ENCODE results near the gene NTRK1.
"Not testable (repeated sequence)": the region's sequence is repeated elsewhere in the genome, so short reads cannot be mapped to it uniquely, and the experiment has no call there.

NTRK1 gene

DNA sequence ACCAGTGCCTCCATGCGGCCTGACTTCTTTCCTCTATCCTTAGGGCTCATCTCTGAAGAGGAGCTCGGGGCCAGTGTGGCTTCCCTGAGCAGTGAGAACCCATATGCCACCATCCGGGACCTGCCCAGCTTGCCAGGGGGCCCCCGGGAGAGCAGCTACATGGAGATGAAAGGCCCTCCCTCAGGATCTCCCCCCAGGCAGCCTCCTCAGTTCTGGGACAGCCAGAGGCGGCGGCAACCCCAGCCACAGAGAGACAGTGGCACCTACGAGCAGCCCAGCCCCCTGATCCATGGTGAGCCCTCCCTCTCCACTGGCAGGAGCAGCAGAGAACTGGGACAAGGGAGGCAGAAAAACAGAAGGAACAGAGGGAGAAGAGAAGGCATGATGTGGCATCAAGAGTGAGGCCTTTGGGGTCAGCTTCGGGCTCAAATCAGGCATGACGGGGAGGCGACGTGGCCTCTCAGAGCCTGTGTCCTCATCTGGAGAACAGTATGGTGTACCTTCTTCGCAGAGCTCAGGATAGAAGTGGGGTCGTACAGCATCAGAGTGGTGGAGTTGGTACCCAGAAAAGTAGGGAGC, 53.2 kb downstream of the NTRK1 start:
- DNase-seq (ENCODE audit: low spot score): no peak

DNA sequence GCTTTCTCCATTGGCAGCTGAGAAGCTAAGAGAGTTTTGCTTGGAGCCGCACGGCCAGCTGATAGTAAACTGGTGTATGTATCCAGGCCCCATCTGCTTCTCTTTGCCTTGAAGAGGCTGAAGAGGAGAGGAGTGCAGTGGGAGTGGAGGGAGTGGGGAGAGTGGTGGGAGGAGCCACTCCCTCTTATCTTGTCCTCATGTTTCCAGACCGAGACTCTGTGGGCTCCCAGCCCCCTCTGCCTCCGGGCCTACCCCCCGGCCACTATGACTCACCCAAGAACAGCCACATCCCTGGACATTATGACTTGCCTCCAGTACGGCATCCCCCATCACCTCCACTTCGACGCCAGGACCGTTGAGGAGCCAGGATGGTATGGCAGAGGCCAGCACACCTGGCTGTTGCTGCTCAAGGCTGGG, 53.8 kb downstream of the NTRK1 start:
- no peak for DNase-seq (ENCODE audit: low spot score)

DNA sequence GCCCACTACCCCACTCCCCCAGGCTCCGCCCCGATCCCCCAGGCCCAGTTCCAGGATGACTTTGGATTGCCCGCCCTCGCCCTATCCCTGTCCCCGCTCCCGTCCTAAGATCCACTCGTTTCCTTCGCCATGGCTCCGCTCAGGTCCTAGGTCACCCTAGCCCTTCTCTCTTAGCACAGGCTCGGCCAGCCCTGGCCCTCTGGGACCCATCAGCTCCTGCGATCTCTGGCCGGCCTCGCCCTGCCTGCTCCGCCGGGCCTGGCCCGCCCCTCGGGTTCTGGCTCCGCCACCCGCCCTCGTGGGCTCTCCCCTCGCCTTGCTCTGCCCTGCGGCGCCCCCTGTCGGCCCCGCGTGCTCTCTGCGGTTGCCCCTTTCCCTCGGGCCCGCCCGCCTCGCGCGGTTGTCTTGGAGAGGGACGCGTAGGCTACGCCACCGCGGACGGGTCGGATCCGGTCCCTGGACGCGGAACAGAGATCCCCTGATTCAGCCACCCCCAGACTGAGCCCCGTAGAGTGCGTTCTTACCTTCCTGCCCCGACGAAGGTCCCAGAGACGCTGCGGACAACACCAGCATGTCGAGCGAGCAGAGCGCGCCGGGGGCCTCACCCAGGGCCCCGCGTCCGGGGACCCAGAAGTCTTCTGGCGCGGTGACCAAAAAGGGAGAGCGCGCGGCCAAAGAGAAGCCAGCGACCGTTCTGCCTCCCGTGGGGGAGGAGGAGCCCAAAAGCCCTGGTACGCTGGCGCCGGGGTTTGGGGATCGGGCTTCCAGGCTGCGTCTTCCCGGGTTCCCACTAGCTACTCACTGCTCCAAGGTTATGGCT, 59.8 kb downstream of the NTRK1 start, which contains the start of gene LRRC71:
TSS of gene LRRC71 (plus strand) at position 400 of the 820 bp plus-strand sequence. CDS start at position 572, 172 bp downstream.
- peak; percentile 98 for DNase-seq (ENCODE audit: low spot score)

DNA sequence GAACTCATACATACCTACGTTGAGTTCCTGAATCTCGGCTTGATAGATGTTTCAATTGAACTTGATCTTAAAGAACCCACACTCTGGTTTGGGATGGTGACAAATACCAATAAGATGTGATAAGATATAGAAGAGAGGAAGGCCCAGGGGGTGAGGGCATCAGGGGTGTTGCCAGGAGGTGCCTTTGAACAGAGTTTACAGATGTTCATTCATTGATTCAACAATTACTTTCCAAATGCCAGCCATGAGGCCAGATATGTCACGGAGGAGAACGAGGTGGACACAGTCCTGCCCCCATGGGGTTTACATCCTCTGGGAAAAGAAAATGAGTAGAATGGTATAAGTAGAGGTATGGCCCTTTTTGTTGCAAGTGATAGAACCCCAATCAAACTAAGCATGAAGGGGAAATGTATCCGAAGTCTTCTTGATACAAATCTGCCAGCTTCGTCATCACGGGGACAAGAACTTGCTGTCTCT, 60.4 kb downstream of the NTRK1 start:
- no peak for DNase-seq (ENCODE audit: low spot score)

DNA sequence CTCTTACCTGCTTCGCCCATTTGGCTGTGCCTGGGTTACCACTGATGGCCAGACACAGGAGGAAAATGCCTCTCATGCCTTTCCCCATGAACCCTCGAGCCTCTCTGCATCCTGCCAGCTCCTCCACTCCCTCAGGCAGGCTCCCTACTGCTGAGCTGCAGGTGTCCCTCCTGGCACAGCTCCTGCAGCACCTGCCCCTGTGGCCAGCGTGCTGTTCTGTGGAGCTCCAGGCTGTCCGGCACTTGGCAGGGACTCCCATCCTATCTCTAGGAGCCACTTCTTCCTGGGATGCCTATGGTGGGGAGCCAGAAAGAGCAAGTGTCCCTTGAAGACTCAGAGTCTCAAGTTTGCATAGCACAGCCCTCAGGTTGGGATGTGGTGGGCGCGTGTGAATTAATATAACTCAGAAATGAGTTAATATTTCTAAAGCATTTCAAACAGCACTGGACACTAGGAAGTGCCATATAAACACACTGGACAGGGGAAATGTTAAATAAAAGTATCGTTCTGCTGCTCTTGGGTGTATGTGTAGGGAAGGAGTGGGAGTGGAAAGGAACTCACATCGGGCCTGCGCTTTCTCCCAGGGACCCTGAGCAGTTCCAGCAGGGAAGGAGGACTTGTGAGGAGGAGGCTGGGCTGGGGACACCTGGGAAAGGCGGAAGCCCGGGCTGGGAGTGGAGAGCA, 62.5 kb downstream of the NTRK1 start:
- DNase-seq (ENCODE audit: low spot score): no peak

DNA sequence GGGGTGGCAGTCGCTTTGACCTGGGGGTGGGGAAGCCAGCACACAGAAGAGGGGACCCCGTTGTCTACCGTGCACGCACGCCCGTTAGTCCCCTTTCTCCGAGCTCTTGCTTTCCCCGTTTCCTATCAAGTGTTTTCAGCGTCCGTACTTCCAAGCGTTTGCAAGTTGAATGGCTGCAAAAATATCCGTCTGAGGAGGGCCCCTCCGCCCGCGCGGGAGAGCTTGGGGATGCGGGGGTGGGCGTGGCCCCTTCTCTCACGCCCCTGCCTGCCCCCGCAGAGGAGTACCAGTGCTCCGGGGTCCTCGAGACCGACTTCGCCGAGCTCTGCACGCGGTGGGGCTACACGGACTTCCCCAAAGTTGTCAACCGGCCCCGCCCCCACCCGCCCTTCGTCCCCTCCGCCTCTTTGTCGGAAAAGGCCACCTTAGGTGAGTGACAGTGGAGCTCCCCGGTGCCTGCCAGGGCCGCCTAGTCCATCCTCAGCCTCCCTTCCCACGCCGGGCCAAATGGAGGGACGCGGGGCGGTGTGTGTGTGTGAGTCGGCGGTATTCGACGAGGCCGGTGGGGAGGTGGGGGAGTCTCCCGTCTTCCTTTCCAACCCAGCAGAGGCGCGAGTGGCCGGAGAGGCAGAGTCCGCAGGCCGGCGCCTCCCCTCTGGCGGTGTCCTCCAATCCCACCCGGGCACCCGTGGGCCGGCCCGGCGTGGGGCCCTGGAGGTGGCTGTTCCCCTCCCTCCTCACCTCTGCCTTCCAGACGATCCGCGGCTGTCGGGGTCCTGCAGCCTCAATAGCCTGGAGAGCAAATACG, 63.2 kb downstream of the NTRK1 start:
- DNase-seq (ENCODE audit: low spot score): no peak

DNA sequence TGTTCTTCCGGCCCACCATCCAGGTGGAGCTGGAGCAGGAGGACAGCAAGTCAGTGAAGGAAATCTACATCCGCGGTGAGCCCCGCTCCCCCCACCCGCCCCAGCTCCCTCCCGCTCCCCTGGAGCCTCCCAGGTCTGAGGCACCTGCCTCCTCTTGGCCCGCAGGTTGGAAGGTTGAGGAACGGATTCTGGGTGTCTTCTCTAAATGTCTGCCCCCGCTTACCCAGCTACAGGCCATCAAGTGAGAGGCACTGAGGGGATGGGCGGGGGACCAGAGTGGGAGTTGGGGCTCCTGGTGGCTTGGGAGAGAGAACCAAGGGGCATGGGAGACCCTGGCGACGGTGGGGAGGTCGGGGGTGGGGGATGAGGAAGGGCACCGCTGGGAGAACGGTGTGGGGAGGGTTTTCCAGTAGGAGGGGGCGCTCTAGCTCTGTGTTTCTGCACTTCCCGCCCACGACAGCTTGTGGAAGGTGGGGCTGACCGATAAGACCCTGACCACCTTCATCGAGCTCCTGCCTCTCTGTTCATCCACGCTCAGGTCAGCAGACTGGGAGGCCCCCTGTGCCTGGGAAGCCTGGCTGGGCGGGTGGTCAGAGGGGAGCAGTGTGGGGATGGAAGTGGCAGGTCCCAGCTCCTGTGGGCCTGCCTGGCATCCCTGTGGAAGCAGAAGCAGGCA, 64.0 kb downstream of the NTRK1 start:
- DNase-seq (ENCODE audit: low spot score): no peak

DNA sequence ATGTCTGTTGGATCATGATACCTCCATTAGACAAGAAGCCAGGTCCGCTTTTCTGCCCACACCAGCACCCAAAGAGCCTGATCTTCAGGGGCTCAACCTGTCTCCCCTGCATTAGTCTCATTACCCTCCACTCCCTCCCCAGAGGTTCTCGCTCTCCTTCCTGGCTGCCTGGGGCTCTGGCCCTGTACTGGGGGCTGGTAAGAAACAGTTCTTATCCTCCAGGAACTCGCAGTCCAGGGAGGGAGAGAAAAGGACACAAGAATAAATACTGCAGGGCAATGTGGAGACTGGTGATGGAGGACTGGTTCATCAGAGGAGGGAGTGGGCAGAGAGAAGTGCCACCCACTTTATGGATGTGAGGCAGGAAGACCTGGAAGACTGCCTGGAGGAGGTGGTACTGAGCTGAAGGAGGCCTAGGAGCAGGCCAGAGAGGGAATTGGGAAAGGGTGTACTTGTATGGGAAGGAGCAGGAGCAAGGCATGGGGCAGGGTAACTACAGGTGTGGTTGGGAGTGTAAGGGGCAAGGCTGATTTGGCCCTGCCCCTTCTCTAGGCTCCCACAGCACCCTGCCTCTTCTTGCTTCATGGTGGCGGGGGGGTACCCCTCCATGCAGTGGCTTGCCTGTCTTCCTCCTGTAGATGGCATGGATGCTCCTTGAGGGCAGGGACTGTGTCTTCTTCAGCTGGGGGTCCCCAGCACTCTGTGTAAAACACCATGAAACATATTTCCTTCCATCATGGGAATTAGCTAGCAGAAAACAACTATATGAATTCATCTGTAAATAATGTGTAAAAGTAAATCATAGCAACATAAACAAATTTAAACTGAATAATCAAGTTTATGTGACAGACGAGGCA, 64.7 kb downstream of the NTRK1 start:
- DNase-seq (ENCODE audit: low spot score): no peak

DNA sequence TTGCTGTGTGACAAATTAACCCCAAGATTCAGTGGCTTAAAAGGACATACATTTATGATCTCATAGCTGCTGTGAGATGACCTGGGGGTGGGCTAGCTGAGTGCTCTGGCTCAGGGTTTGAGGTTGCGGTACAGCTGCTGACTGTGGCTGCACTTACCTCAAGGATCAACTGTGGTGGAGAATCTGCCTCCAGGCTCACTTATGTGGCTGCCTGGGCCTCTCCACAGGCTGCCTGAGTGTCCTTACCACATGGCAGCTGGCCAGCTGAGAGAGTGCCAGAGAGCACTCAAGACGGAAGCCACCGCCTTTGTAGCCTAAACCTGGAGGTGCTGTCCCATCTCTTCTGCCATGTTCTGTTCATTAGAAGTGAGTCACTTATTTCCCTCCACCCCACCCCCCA, 65.5 kb downstream of the NTRK1 start:
- DNase-seq (ENCODE audit: low spot score): no peak

DNA sequence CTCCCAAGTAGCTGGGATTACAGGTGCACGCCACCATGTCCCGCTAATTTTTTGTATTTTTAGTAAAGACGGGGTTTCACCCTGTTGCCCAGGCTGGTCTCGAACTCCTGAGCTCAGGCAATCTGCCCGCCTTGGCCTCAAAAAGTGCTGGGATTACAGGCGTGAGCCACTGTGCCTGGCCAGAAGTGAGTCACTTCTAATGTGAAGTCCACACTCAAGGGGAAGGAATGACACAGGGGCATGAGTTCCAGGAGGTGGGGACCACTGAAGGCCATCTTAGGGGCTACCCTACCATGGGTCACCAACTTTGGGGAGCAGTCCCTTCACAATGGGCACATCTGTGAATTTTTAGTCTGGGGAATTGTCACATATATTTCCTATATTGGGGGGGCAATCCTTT, 66.0 kb downstream of the NTRK1 start:
- not testable (repeated sequence) for DNase-seq (ENCODE audit: low spot score)

DNA sequence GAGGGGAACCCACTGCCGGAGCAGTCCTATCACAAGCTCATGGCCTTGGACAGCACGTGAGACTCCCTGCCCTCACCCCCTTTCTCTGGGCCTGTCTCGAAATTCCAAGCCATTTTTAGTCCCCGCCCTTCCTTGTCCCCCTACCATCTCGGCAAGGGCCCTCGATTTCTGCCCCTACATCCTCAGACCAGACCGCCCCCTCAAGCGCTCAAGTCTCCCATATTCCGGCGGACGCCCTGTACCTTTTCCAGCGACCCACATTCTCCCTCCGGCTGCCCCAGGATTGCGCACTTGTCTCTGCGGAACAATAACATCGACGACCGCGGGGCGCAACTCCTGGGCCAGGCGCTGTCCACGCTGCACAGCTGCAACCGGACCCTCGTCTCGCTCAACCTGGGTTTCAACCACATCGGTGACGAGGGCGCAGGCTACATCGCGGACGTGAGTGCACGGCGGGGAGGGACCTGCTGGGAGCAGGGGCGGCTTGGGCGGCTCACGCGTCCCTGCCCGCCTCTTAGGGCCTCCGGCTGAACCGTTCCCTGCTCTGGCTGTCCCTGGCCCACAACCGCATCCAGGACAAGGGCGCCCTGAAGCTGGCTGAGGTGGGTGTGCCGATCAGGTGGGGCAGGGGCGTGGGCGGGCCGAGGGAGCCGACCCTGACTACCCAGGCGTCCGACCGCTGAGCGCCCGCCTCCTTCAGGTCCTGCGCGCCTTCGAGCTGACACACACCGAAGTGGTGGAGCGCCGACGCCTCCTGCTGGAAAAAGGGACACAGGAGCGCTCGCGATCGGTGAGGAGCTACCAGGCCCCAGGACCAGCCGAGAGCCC, 66.8 kb downstream of the NTRK1 start:
- DNase-seq (ENCODE audit: low spot score): peak; percentile 89

DNA sequence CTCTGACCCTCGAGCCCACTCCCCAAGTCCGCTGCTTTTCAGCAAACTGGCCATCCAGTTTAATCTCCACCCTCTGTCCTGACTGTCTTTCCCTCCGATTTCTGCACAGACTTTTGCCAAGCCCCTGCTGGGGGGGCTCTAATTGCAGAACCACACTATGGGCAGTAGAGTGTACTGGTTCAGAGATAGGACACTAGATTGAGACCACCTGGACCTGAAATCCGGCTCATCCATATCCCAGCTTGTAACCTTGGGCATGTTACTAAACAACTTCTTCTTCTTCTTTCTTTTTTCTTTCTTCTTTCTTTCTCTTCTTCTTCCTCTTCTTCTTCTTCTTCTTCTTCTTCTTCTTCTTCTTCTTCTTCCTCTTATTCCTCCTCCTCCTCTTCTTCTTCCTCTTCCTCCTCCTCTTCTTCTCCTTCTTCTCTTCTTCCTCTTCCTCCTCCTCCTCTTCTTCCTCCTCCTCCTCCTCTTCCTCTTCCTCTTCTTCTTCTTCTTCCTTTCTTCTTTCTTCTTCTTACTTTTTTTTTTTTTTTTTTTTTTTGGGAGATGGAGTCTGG, 67.5 kb downstream of the NTRK1 start:
- no peak for DNase-seq (ENCODE audit: low spot score)

DNA sequence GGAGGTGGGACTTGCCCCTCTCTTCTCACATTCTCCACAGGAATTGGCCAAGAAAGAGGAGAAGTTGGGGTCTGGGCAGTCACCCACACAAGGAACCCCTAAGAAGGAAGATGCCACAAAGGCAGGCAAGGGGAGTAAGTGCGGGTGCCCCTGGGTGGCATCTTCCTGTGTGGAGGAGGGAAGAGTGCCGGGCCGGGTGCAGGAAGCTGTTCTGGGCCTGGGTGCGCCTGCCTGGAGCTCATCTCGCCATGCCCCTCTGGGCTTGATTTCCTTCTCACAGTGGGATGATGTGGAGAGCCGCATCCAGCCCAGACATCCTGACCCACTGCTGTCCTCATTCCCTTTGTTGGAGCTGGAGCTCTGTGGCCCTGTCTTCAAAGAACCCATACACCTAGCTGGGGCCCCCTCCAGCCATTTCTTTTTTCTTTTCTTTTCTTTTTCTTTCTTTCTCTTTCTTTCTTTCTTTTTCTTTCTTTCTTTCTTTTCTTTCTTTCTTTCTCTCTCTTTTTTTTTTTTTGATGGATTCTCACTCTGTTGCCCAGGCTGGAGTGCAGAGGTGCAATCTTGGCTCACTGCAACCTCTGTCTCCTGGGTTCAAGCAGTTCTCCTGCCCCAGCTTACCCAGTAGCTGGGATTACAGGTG, 69.1 kb downstream of the NTRK1 start:
- no peak for DNase-seq (ENCODE audit: low spot score)

DNA sequence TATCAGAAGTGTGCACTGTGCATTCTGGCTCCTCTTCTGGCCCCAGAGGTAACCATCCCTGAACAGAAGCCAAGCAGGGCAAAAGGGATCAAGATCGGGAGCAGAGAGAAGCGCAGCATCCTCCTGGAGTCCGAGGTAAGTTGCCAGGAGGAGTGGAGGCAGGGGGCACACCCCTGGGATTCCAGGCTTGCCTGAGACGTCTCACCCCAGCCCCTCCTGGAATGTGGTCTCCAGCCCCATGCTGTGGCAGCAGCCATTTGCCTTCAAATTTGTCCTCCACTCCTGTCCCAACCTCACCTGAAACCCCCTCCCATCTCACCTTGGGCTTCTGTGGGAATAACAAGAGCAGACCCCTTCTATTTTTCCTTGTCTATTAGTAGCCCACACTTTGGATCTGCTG, 69.8 kb downstream of the NTRK1 start:
- no peak for DNase-seq (ENCODE audit: low spot score)

All from GM03348 (cell line).